GM18951 (cell line): ENCODE data around the gene SLC22A31.

Experiments used
- POLR2A ChIP-seq: IDR thresholded peaks from 4 replicates; pipeline ENCODE4 v1.6.1; 2011; ENCODE audit warnings: mild to moderate bottlenecking; ENCODE audit not compliant: insufficient read length, insufficient read depth; ENCODE audit errors: extremely low read depth
- in situ Hi-C: fragments of 300-500 bp; cut with MboI; formaldehyde crosslinking; loops from one replicate; pipeline ENCODE4 v1.12.0; 2022; ENCODE audit warnings: low sequenced_read_pairs, mixed read lengths, inconsistent platforms; ENCODE audit not compliant: unreplicated experiment

The SLC22A31 gene

DNA sequence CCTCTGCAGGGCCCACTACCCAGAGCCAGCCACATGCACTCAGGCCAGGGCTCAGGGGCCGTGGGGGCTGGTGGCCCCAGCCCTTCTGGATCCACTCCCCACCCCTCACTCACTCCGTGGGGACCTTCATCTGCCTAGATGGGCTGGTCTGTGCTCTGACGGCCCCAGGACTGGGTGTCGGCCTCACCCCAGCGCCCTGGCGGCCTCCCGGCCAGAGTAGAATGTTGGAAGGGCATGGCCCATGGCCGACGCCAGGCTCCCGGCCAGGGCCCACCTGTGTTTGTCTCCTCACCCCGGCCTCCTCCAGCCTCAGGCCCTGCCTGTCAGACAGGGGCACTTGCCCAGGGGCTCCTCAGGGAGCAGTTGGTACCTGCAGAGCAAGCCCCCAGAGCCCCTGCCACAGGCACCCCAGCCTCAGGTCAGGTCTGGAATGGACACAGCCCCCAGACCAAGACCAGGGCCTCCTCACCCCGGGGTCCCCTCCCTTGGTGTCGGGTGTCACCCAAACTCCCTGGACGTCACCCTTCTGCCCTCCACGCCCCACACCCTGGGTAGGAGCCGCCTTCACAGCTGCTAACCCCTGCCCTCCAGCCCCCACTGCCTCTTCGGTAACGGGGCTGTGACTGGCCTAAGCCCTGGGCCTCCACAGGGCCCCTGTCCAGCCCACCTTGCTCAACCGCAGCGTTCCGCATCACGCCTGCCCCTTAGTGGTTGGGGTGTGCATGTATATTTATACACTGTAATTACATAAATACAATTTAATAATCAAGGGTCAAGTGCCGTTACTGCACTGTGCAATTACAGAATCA lies 31.8 kb downstream of the SLC22A31 start:
- in situ Hi-C loops, result loop anchor here (25.0 kb wide), 1 partner anchor 231 kb away; no protein-coding TSS in a partner anchor

DNA sequence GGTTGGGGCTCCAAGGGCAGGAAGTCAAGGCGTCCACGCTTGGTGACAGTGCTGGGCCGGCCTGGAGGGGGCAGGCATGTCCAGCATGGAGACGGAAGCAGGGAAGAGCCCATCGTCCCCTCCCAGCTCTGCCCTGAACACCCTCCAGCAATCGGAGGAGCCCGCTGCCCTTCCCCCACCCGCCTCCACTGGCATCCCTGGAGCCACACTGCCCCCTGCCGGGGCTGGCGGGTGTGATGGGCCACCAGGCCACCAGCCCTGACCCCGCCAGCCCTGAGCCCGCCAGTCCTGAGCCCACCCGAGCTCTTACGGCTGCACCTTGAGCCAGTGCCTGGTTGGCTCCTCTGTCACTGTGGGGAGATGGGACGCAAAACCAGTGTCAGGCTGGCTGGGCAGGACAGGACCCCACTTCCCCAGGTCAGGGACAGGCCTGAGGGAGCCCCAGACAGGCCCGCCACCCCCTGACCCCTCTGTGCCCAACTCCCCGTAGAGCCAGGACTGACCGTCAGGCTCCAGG lies 32.9 kb downstream of the SLC22A31 start:
- in situ Hi-C loops, result loop anchor here (25.0 kb wide), 1 partner anchor 230 kb away; no protein-coding TSS in a partner anchor
- TF ChIP-seq POLR2A, result no peak

More for the DNA sequence above, 31.8 kb downstream of the SLC22A31 start:
- TF ChIP-seq POLR2A, result no peak

DNA sequence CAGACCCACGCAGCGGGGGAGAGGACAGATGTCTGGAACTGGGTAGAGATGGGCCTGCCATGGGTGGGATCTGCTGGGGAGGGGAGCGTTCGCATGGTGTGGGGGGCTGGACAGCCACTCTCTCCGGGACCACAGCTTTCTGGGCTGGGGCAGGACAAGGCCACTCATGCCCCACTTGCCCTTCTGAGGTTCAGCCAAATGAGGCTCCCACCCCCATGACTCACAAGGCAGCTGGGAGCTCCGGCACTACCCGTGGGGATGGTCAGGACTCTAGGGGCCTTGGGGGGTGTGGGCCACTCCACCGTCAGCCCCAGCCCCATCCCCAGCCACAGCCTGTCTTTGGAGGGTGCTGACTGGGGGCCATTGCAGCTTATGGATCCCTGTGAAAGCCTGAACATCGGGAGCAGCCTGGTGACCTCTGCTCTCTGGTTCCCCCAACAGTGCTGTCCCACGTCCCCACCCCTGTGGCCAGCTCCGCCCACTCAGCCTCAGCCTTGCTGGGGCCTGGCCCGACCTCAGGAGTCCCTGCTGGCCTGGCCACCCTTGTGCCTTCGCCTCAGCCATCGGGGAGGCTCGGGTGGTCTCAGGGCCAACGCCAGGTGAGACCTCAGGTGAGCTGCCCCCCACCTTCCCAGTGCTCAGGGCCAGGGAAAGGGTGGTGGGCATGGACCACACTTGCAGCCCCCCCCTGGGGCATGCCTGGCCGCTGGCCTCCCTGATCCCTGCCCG lies 33.5 kb downstream of the SLC22A31 start:
- in situ Hi-C loops, result loop anchor here (25.0 kb wide), 1 partner anchor 230 kb away; no protein-coding TSS in a partner anchor
- TF ChIP-seq POLR2A, result no peak

DNA sequence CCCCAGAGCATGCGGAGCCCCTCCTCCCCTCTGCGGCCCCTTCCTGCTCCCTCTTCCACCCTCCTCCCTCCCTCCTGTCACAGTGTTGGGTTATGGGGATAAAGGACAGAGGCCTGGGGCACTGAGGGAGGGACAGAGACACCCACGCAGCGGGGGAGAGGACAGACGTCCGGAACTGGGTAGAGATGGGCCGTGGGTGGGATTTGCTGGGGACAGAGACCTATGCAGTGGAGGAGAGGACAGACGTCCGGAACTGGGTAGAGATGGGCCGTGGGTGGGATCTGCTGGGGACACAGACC lies 34.7 kb downstream of the SLC22A31 start:
- in situ Hi-C loops, result loop anchor here (25.0 kb wide), 1 partner anchor 228 kb away; no protein-coding TSS in a partner anchor

DNA sequence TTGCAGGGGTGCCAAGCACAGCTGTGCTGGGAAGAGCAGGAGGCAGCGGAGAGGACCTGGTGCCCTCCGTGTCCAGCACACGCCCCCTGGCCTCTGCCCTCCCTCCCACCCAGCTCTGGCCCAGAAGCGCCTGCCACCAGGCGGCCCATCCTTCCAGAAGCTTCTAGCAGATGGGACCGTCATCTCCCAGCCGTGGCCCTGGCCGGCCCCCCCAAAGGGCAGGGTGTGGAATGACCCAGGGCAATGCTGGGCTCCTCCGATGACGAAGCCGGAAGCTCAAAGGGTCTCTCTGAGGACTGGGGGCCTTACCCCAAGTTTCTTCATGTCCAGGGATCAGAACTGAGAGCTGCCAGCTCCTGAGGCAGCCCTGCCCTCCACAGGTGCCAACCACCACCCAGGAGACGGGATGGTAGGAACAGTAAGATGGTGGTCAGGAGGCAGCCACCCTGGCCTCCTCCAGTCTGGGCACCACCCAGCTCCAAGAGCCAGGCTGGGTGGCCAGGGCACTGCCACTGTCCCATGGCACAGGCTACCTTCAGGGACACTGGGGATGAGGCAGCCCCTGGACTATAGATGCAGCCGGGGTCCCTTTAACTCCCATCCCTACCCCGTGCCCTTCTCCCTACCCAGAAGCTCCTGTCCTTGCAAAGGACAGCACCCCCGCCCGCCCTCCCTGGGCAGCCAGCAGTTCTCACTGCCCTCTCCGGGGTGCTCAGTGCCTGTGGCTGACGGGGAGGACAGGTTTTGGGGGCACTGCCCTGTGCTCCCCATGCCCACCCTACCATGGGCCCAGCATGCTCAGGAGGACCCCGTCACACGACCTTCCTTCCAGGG lies 35.3 kb downstream of the SLC22A31 start:
- in situ Hi-C loops, result loop anchor here (25.0 kb wide), 1 partner anchor 228 kb away; no protein-coding TSS in a partner anchor
- no peak for TF ChIP-seq POLR2A

DNA sequence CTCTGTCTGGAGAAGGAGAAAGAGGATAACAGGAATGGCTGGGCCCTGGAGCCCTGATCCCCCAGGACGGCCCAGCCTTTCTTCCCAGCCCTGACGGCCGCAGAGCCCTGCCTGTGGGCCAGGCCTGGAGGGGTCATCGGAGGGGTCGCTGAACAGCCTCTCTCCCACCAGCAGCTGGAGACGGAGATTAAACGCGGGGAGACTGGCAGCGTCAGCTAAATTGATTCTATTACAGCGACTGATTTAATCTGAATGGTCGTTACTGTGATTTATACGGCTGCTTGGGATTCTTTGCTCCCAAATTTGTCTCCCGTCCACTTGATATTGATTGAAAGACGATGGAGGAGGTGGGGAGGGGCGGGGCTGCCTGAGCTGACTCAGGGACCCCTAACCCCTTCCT lies 35.9 kb downstream of the SLC22A31 start:
- TF ChIP-seq POLR2A, result no peak
- in situ Hi-C loops, result loop anchor here (25.0 kb wide), 1 partner anchor 227 kb away; no protein-coding TSS in a partner anchor

DNA sequence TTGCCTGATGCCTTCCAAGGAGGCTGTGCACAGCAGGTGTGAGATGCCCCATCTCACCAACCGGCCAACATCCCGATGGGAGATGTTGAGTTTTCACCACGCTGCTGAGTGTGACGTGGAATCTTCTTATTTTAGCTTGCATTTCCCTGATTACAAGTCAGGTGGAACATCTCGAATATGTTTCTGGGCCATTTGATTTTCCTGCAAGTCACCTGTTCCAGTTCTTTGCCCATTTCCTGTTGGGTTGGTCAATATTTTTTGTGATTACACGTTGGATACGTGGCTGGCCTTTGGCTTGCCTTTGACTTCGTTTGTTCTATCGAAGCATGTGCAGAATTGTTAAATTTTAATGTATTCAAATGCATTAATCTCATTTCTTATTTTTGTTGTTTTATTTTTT lies 37.0 kb downstream of the SLC22A31 start:
- no peak for TF ChIP-seq POLR2A
- in situ Hi-C loops, result loop anchor here (25.0 kb wide), 1 partner anchor 226 kb away; no protein-coding TSS in a partner anchor

DNA sequence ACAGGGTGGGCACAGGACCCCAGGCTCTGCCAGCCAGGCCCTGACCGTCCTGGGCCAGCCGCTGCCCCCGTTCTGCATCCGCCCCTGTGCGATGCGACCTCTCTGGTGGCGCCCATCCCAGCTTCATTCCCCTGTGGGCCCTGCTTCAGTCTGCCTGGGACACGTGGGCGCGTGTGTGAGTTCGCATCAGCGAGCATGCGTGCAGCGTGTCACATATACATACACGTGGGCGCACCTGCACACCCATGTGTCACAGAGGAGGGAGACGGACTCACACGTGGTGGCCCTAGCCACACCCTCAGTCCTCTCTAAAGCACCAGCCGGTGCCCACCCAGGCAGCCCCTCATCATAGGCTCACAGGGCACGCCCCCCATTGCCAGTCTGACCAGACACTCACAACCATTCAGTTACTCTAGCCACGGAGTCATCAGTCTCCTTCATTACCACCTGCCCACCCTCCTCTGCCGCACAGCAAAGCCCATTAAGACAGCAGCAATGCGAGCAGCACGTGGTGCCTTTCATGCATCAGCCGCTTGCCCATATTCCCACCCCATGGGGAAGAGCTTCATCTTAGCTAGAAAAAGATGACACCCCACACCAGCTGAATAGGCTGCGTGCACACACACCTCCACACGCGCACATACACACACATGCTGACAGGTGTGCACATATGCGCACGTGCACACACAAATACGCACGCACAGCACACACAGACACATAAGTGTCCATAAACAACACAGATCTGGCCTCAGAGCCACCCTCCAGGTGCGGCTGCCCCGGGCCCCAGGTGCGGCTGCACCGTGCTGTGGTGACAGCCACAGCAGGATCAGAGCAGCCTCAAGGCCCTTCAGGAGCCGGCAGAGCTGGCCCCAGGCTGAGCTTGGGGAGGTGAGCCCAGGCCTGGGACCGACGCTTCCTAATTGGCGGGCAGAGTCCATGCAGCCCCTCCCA lies 38.3 kb downstream of the SLC22A31 start:
- in situ Hi-C loops, result loop anchor here (25.0 kb wide), 1 partner anchor 225 kb away; no protein-coding TSS in a partner anchor
- TF ChIP-seq POLR2A, result no peak

DNA sequence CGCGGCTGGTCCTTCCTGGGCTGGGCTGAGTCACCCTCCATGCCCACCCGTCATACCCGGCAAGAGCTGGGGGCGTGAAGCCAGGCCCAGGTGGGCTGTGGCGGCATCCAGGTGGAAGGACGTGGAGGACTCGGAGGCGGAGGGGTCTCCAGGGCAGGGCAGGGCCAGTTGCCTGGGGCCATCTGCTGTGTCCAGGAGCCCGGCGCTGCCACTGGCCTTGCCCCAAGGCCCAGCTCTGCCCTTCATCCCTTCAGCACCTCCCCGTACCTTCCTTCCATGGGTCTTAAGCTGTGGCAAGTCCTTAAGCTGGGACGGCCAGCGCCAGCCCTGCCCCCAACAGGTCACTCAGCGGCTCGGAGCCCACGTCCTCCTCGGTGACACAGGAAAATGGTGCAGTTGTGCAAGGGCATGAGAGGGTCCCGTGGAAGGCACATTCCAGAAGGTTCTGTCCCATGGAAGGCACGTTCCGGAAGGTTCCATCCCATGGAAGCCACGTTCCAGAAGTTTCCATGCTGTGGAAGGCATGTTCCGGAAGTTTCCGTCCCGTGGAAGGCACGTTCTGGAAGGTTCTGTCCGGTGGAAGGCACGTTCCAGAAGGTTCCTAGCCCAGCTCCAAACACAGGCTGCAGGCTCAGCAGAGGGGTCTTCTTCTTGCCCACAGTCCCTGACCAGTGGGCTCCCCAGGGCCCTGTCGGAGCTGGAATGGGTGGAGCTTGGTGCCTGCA lies 39.2 kb downstream of the SLC22A31 start:
- no peak for TF ChIP-seq POLR2A
- in situ Hi-C loops, result loop anchor here (25.0 kb wide), 1 partner anchor 224 kb away; no protein-coding TSS in a partner anchor

DNA sequence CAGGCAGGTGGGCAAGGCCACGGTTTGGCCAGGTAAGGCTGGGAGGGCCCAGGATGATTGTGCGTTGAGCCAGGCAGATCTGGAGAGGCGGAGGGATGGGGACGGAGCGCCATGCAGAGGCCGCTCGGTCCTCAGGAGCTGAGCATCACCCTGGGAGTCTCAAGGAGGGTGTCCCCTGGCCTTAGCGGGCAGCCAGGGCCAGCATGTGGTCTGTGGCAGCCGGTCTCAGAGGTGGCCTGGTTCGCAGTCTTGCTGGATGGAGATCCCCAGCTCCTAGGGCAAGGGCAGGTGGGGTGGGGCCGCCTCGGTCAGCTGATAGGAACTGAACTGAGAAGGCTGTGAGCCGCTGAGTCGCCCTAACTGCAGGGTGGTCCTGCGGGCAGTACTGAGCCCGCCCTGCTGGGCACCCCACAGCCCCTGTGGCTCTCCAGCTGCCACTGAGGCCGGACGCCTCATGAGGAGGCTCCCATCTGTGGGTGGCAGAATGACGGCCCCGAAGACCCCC lies 40.4 kb downstream of the SLC22A31 start:
- in situ Hi-C loops, result loop anchor here (25.0 kb wide), 1 partner anchor 223 kb away; no protein-coding TSS in a partner anchor
- TF ChIP-seq POLR2A, result no peak
